Measurements from ENCODE around the gene DCAF8. TPM values are rescaled to one million over a fixed set of nuclear protein-coding genes. Genes with fewer than 3 reads are reported as not detected.
A peak's percentile ranks its signal among the peaks of the same experiment; 100 is the strongest.

The DCAF8 gene
- polyA plus RNA-seq, 3 donors, result 35.5 to 205 (median 44.6) TPM

GRCh38 chr1:160191756-160192155 lies 70.6 kb downstream of the DCAF8 start:
- Histone ChIP-seq H3K4me1 (ENCODE audit: control insufficient read depth in 1 of 2, insufficient read depth in 2 of 2, low read length in 2 of 2) (peaks cover 4 to 9% of the 10 kb centered on the region in 2 donors), H3K4me3 (replicated peaks in 1 of 3; ENCODE audit: low read depth in 2 of 3, low read length in 3 of 3) (no peak overlapping the region), H3K9me3 (replicated peaks in 1 of 2; ENCODE audit: control insufficient read depth in 1 of 2, insufficient read depth in 1 of 2, low read length in 2 of 2) (no peaks in the 10 kb centered on the region), H3K79me2 (ENCODE audit: insufficient read depth, low read length) (no peaks in the 10 kb centered on the region), H4K20me1 (ENCODE audit: insufficient read depth, low read length) (no peaks in the 10 kb centered on the region), H3K9ac (ENCODE audit: insufficient read depth, low read length, poor library complexity, severe bottlenecking) (no peak overlapping the region), H2AFZ (ENCODE audit: insufficient read depth, low read depth, low read length, poor library complexity, severe bottlenecking) (no peak overlapping the region), H3K36me3 (replicated peaks in 1 of 2; ENCODE audit: control insufficient read depth in 1 of 2, insufficient read depth in 2 of 2, low read length in 2 of 2) (no peaks in the 10 kb centered on the region), H3K27me3 (ENCODE audit: control insufficient read depth in 2 of 2, insufficient read depth in 2 of 2, low read length in 2 of 2) (no peaks in the 10 kb centered on the region), H3K27ac (ENCODE audit: low read depth in 1 of 2, low read length in 2 of 2) (no peak overlapping the region), H3K4me2 (replicated peaks; ENCODE audit: extremely low read depth, low read length, poor library complexity, severe bottlenecking) (no peak overlapping the region)
- intact Hi-C loops (cut with micrococcal nuclease), result loop anchor here (2.0 to 10.0 kb wide), 5 partner anchors 61 to 186 kb away; no protein-coding TSS in a partner anchor
- no peaks in the 10 kb centered on the region for H3K4me1 Mint-ChIP-seq
- no peaks in the 10 kb centered on the region for H3K36me3 Mint-ChIP-seq
- no peak for TF ChIP-seq CTCF (IDR thresholded peaks at IDR 0.05)
- H3K27me3 Mint-ChIP-seq (ENCODE audit: low read depth in 3 of 3), result peaks cover 2 to 5% (median 3%) of the 10 kb centered on the region in 3 donors
- DNase-seq, result no peak
- no peaks in the 10 kb centered on the region for H3K9me3 Mint-ChIP-seq
- WGBS (ENCODE audit: insufficient coverage), result no CpG with 5 or more reads among the region's 3 CpGs
- H3K27ac Mint-ChIP-seq, result no peak overlapping the region
- no peak overlapping the region for H3K4me3 Mint-ChIP-seq

- Histone ChIP-seq H3K79me2 (ENCODE audit: insufficient read depth, low read length) (no peaks in the 10 kb centered on the region), H3K4me1 (ENCODE audit: control insufficient read depth in 1 of 2, insufficient read depth in 2 of 2, low read length in 2 of 2) (peaks cover 4 to 9% of the 10 kb centered on the region in 2 donors), H3K27me3 (ENCODE audit: control insufficient read depth in 2 of 2, insufficient read depth in 2 of 2, low read length in 2 of 2) (no peaks in the 10 kb centered on the region), H2AFZ (ENCODE audit: insufficient read depth, low read depth, low read length, poor library complexity, severe bottlenecking) (no peak within 1 kb of the TSS), H3K27ac (ENCODE audit: low read depth in 1 of 2, low read length in 2 of 2) (no peak within 1 kb of the TSS), H3K4me2 (replicated peaks; ENCODE audit: extremely low read depth, low read length, poor library complexity, severe bottlenecking) (no peak within 1 kb of the TSS), H3K9ac (ENCODE audit: insufficient read depth, low read length, poor library complexity, severe bottlenecking) (no peak within 1 kb of the TSS), H3K36me3 (replicated peaks in 1 of 2; ENCODE audit: control insufficient read depth in 1 of 2, insufficient read depth in 2 of 2, low read length in 2 of 2) (no peaks in the 10 kb centered on the region), H3K9me3 (replicated peaks in 1 of 2; ENCODE audit: control insufficient read depth in 1 of 2, insufficient read depth in 1 of 2, low read length in 2 of 2) (no peaks in the 10 kb centered on the region), H3K4me3 (replicated peaks in 1 of 3; ENCODE audit: low read depth in 2 of 3, low read length in 3 of 3) (no peak within 1 kb of the TSS), H4K20me1 (ENCODE audit: insufficient read depth, low read length) (no peaks in the 10 kb centered on the region)
- no peak for DNase-seq
- no peaks in the 10 kb centered on the region for H3K4me1 Mint-ChIP-seq
- intact Hi-C loops (cut with micrococcal nuclease), result loop anchor here (5.0 to 10.0 kb wide), 3 partner anchors 85 to 187 kb away; no protein-coding TSS in a partner anchor
- no peaks in the 10 kb centered on the region for H3K36me3 Mint-ChIP-seq
- no peak for TF ChIP-seq CTCF (IDR thresholded peaks at IDR 0.05)
- WGBS (ENCODE audit: insufficient coverage), result 93% methylated on average over 6 of the region's 15 CpGs
- H3K27me3 Mint-ChIP-seq (ENCODE audit: low read depth in 3 of 3), result peaks cover 2 to 5% (median 3%) of the 10 kb centered on the region in 3 donors
- H3K9me3 Mint-ChIP-seq, result no peaks in the 10 kb centered on the region
- H3K27ac Mint-ChIP-seq, result peak within 1 kb of the TSS in 1 of 7 donors; percentile 43
- H3K4me3 Mint-ChIP-seq, result no peak within 1 kb of the TSS
Observed at GRCh38 chr1:160189649-160190625, 72.4 kb downstream of the DCAF8 start, which contains the start of gene CASQ1. TSS of gene CASQ1 (plus strand) at chr1:160190575. CDS start at chr1:160190752, 177 bp downstream.
